ENCODE measurements around the gene CSRNP3. TPM values are rescaled to one million over a fixed set of nuclear protein-coding genes. Genes with fewer than 3 reads are reported as not detected.

Gene CSRNP3
- total RNA-seq, 1 donor from 2014 or later, result 2.3 TPM

- H3K27me3 ChIP-seq (ENCODE audit: low read depth), result no peaks in the 10 kb centered on the region
- no peak overlapping the region for H3K4me3 ChIP-seq
- H3K36me3 ChIP-seq, result no peaks in the 10 kb centered on the region
- no peak overlapping the region for H3K27ac ChIP-seq
- TF ChIP-seq, protein P1, sequence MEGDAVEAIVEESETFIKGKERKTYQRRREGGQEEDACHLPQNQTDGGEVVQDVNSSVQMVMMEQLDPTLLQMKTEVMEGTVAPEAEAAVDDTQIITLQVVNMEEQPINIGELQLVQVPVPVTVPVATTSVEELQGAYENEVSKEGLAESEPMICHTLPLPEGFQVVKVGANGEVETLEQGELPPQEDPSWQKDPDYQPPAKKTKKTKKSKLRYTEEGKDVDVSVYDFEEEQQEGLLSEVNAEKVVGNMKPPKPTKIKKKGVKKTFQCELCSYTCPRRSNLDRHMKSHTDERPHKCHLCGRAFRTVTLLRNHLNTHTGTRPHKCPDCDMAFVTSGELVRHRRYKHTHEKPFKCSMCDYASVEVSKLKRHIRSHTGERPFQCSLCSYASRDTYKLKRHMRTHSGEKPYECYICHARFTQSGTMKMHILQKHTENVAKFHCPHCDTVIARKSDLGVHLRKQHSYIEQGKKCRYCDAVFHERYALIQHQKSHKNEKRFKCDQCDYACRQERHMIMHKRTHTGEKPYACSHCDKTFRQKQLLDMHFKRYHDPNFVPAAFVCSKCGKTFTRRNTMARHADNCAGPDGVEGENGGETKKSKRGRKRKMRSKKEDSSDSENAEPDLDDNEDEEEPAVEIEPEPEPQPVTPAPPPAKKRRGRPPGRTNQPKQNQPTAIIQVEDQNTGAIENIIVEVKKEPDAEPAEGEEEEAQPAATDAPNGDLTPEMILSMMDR (IDR thresholded peaks at IDR 0.05), result no peak
- ATAC-seq, result no peak
- no peak for DNase-seq
- intact Hi-C loops (cut with DNase I), result no loop called here
- H3K4me1 ChIP-seq, result no peaks in the 10 kb centered on the region
- H3K9me3 ChIP-seq, result no peaks in the 10 kb centered on the region
Measured at GRCh38 chr2:165567273-165567672, 97.8 kb downstream of the CSRNP3 start.

DNA sequence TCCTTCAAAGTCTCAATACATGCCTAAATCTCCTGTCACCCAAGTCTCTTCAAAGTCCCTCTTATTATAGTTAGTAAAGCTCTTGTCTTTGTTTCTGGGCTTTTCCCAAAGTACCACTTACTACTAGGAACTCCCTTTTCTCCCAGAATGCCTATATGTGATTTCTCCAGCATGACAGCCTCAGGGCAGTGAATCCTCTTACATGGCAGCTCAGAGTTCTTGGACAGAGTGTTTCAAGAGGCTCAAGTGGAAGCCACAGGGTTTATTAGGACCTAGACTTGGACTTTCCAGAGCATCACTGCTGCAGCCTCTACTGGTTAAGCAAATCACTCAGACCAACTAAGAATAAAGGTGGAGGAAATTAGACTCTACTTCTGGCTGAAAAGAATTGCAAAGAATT, 98.9 kb downstream of the CSRNP3 start:
- no peak overlapping the region for H3K27ac ChIP-seq
- no peaks in the 10 kb centered on the region for H3K27me3 ChIP-seq (ENCODE audit: low read depth)
- no peak overlapping the region for H3K4me3 ChIP-seq
- no peaks in the 10 kb centered on the region for H3K9me3 ChIP-seq
- no peaks in the 10 kb centered on the region for H3K4me1 ChIP-seq
- intact Hi-C loops (cut with DNase I), result no loop called here
- H3K36me3 ChIP-seq, result no peaks in the 10 kb centered on the region
- TF ChIP-seq, protein P1 (IDR thresholded peaks at IDR 0.05), result no peak
- no peak for DNase-seq
- ATAC-seq, result no peak

- Histone ChIP-seq H3K27ac (no peak overlapping the region), H3K4me3 (no peak overlapping the region), H3K27me3 (ENCODE audit: low read depth) (no peaks in the 10 kb centered on the region), H3K4me1 (no peaks in the 10 kb centered on the region), H3K9me3 (no peaks in the 10 kb centered on the region), H3K36me3 (no peaks in the 10 kb centered on the region)
- intact Hi-C loops (cut with DNase I), result no loop called here
- DNase-seq, result no peak
- TF ChIP-seq, protein P1 (IDR thresholded peaks at IDR 0.05), result no peak
- no peak for ATAC-seq
Measured at GRCh38 chr2:165571477-165571876, 102.0 kb downstream of the CSRNP3 start.

- Histone ChIP-seq H3K27ac (no peak overlapping the region), H3K27me3 (ENCODE audit: low read depth) (no peaks in the 10 kb centered on the region), H3K9me3 (no peaks in the 10 kb centered on the region), H3K36me3 (no peaks in the 10 kb centered on the region), H3K4me3 (no peak overlapping the region), H3K4me1 (no peaks in the 10 kb centered on the region)
- TF ChIP-seq, protein P1 (IDR thresholded peaks at IDR 0.05), result no peak
- no peak for ATAC-seq
- intact Hi-C loops (cut with DNase I), result no loop called here
- no peak for DNase-seq
Measured at GRCh38 chr2:165572151-165572550, 102.7 kb downstream of the CSRNP3 start.

DNA sequence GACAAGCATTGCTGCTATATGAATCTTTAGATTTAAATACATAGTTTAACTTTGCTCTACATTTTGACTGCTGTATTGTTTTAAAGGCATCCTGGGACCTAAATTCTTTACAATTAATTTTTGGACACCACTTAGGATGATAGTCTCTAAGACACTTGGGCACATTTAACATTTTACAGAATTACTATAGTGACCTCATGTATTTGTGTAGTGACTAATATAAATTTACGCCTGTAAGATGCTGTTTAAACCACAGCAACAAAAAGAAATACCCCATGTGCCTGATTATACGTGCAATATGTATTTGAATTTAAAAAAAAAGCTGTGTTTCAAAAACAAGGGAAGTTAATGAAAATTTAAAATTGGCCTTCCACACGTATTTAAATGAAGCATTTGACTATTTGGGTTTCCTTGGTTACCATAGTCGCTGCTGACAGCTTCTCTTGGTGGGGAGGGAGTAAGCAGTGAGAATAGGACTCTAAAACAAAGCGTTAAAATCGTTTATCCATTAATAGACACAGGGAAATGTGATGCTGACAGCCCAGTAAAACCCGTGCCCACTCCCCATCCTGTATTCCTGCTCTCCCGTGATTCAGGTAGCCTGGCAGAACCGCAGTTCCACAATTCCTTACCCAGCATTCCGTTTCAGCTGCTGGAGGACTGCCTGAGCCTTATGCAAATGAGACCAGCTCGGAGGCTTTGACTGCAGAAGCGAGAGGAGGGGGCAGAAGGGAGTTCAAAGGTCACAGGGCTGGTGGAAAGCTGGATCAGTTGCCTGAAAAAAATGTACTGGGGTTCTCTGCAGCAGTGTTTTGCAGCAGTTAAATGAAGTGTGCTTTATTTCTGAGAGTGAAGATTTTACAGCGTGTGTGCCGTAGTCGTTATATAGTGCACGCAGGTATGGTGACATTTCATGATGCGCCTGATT, 104.3 kb downstream of the CSRNP3 start:
- peak; percentile 45 for DNase-seq
- Histone ChIP-seq H3K36me3 (no peaks in the 10 kb centered on the region), H3K4me3 (peak overlapping the region; percentile 37), H3K4me1 (no peaks in the 10 kb centered on the region), H3K27me3 (ENCODE audit: low read depth) (no peaks in the 10 kb centered on the region), H3K27ac (no peak overlapping the region), H3K9me3 (no peaks in the 10 kb centered on the region)
- TF ChIP-seq, protein P1 (IDR thresholded peaks at IDR 0.05), result no peak
- ATAC-seq, result peak; percentile 70 to 88
- intact Hi-C loops (cut with DNase I), result no loop called here

Data from lower lobe of right lung (tissue), 2 donors.